SK-N-SH (cell line): ENCODE measurements around the gene ZCCHC14. TPM values are rescaled to one million over a fixed set of nuclear protein-coding genes. Genes with fewer than 3 reads are reported as not detected.

ENCODE experiments used
- CTCF ChIA-PET: fragments of 300-600, 350-600 bp; formaldehyde crosslinking; extraction: SDS; loops from one replicate; lab custom pipeline; 2021; lab: Yijun Ruan, JAX
- POLR2A ChIA-PET: fragments of 350-600 bp; sonication (Branson Sonifier 250); formaldehyde crosslinking; extraction: SDS; loops from one replicate; lab custom pipeline; 2020; ENCODE audit warnings: antibody characterized with exemption, inconsistent platforms; lab: Yijun Ruan, JAX
- DNase-seq: peaks from one replicate; pipeline ENCODE4 v3.0.0; 2012
- H2AFZ ChIP-seq: fragments of 200-600 bp; sonication (generic); 2 replicates; pipeline ENCODE4 v1.8.1; 2016; ENCODE audit warnings: antibody characterized with exemption, mild to moderate bottlenecking, low read depth
- H3F3A ChIP-seq: fragments of 200-600 bp; sonication (generic); replicated peaks from 2 replicates; pipeline ENCODE3; 2016; ENCODE audit warnings: antibody characterized with exemption, mild to moderate bottlenecking; ENCODE audit not compliant: insufficient read depth
- H3K27ac ChIP-seq, 2 experiments: fragments of 200-500 bp in 1 of 2; fragments of 200-600 bp in 1 of 2; sonication (Bioruptor generic) in 1 of 2; sonication (generic), shearing (Covaris generic) in 1 of 2; 2 replicates each; pipeline versions ENCODE4 v1.5.1 to v1.6.1; 2014 to 2016; ENCODE audit warnings: low read depth in 2 of 2, inconsistent platforms in 1 of 2, low read length in 1 of 2, mild to moderate bottlenecking in 1 of 2, mixed read lengths in 1 of 2
- H3K27me3 ChIP-seq: fragments of 200-600 bp; sonication (generic), shearing (Covaris generic); 2 replicates; pipeline ENCODE4 v1.6.1; 2016; ENCODE audit warnings: mixed run types; ENCODE audit not compliant: insufficient read depth
- H3K36me3 ChIP-seq, 2 experiments: fragments of 200-500 bp in 1 of 2; fragments of 200-600 bp in 1 of 2; sonication (Bioruptor generic) in 1 of 2; sonication (generic) in 1 of 2; replicated peaks in 1 of 2; 2 replicates each; pipeline versions ENCODE3 to v1.5.1; 2014 to 2016; ENCODE audit warnings: low read length in 1 of 2, mild to moderate bottlenecking in 1 of 2; ENCODE audit not compliant: insufficient read depth in 2 of 2, control insufficient read depth in 1 of 2
- H3K4me1 ChIP-seq, 2 experiments: fragments of 200-500 bp in 1 of 2; fragments of 200-600 bp in 1 of 2; sonication (Bioruptor generic) in 1 of 2; sonication (generic), shearing (Covaris generic) in 1 of 2; 2 replicates each; pipeline versions ENCODE4 v1.5.1 to v1.6.1; 2014 to 2016; ENCODE audit warnings: low read depth in 1 of 2, low read length in 1 of 2, mixed run types in 1 of 2; ENCODE audit not compliant: insufficient read depth in 2 of 2, control insufficient read depth in 1 of 2
- H3K4me2 ChIP-seq: fragments of 200-600 bp; sonication (generic), shearing (Covaris generic); 2 replicates; pipeline ENCODE4 v1.6.1; 2017; ENCODE audit warnings: mixed run types
- H3K4me3 ChIP-seq, 2 experiments: fragments of 200-500 bp in 1 of 2; fragments of 200-600 bp in 1 of 2; sonication (Bioruptor generic) in 1 of 2; sonication (generic), shearing (Covaris generic) in 1 of 2; 2 replicates each; pipeline versions ENCODE4 v1.5.1 to v1.8.1; 2014 to 2016; ENCODE audit warnings: low read depth in 2 of 2, inconsistent platforms in 1 of 2, low read length in 1 of 2, mild to moderate bottlenecking in 1 of 2, mixed read lengths in 1 of 2, moderate library complexity in 1 of 2
- H3K79me2 ChIP-seq: fragments of 200-600 bp; sonication (generic); 2 replicates; pipeline ENCODE4 v1.8.1; 2017; ENCODE audit warnings: mild to moderate bottlenecking; ENCODE audit not compliant: insufficient read depth
- H3K9ac ChIP-seq: fragments of 200-600 bp; sonication (generic); 2 replicates; pipeline ENCODE4 v1.6.1; 2017; ENCODE audit warnings: mixed run types
- H3K9me2 ChIP-seq: fragments of 200-600 bp; sonication (generic); 2 replicates; pipeline ENCODE4 v1.6.1; 2017; ENCODE audit warnings: mixed run types
- H3K9me3 ChIP-seq: fragments of 200-600 bp; sonication (generic); 2 replicates; pipeline ENCODE4 v1.6.1; 2017; ENCODE audit warnings: mixed run types, mild to moderate bottlenecking, moderate library complexity
- H4K20me1 ChIP-seq: fragments of 200-600 bp; sonication (generic); 2 replicates; pipeline ENCODE4 v1.6.1; 2017; ENCODE audit warnings: mild to moderate bottlenecking, mixed run types; ENCODE audit not compliant: insufficient read depth
- CHD2 ChIP-seq: fragments of 150-350 bp; IDR thresholded peaks from 2 replicates; pipeline ENCODE4 v1.6.1; 2018; ENCODE audit warnings: low read length; ENCODE audit not compliant: partially characterized antibody
- CTCF ChIP-seq: fragments of 200-600 bp; sonication (generic); IDR thresholded peaks from 2 replicates; pipeline ENCODE4 v1.6.1; 2017; ENCODE audit warnings: antibody characterized with exemption, mild to moderate bottlenecking, moderate library complexity
- EP300 ChIP-seq, 2 experiments: IDR thresholded peaks; 2 replicates each; pipeline versions ENCODE4 v1.4.0 to v1.6.1; 2012; ENCODE audit warnings: borderline replicate concordance in 1 of 2, low read depth in 1 of 2, low read length in 1 of 2
- FOXJ3 ChIP-seq: sonication (generic); formaldehyde crosslinking; IDR thresholded peaks from 2 replicates; pipeline ENCODE4 v1.5.1; 2020; ENCODE audit warnings: mild to moderate bottlenecking, missing genetic modification reagents
- GATA2 ChIP-seq: sonication (generic); formaldehyde crosslinking; IDR thresholded peaks from 2 replicates; pipeline ENCODE4 v1.5.0; 2020; ENCODE audit warnings: mild to moderate bottlenecking, missing genetic modification reagents
- MXI1 ChIP-seq: IDR thresholded peaks from 2 replicates; pipeline ENCODE4 v1.6.1; 2012; ENCODE audit warnings: mild to moderate bottlenecking, low read depth, low read length, improper control_type of control experiment
- NFIC ChIP-seq: IDR thresholded peaks from 2 replicates; pipeline ENCODE4 v1.4.0; 2012; ENCODE audit warnings: borderline replicate concordance
- PBX3 ChIP-seq: IDR thresholded peaks from 2 replicates; pipeline ENCODE4; 2012
- RAD21 ChIP-seq: IDR thresholded peaks from 2 replicates; pipeline ENCODE4 v1.6.1; 2012; ENCODE audit warnings: mild to moderate bottlenecking, low read length
- RCOR1 ChIP-seq: fragments of 150-350 bp; IDR thresholded peaks from 2 replicates; pipeline ENCODE4 v1.6.1; 2017; ENCODE audit warnings: antibody characterized with exemption, low read length
- TAF1 ChIP-seq: IDR thresholded peaks from 2 replicates; pipeline ENCODE4 v1.6.1; 2012; ENCODE audit warnings: low read depth, mild to moderate bottlenecking, low read length, moderate library complexity, borderline replicate concordance
- TEAD4 ChIP-seq: IDR thresholded peaks from 2 replicates; pipeline ENCODE4 v1.4.0; 2012; ENCODE audit warnings: mild to moderate bottlenecking, borderline replicate concordance; ENCODE audit not compliant: insufficient read depth
- USF1 ChIP-seq: IDR thresholded peaks from 2 replicates; pipeline ENCODE4 v1.4.0; 2012; ENCODE audit warnings: low read depth, borderline replicate concordance
- YY1 ChIP-seq: IDR thresholded peaks from 2 replicates; pipeline ENCODE4 v1.4.0; 2012; ENCODE audit warnings: low read depth, mild to moderate bottlenecking
- ZBTB33 ChIP-seq: IDR thresholded peaks from 2 replicates; pipeline ENCODE4 v1.4.0; 2012; ENCODE audit warnings: low read depth, borderline replicate concordance
- WGBS: methylation state at CpG from one replicate; pipeline ENCODE4 v1.1.6; 2017; ENCODE audit warnings: low lambda C conversion rate; 5-methylcytosine and 5-hydroxymethylcytosine counted together
- polyA plus RNA-seq, 3 experiments: library from polyadenylated mRNA; depleted of rRNA; stranded (reverse); fragments of >200 nt; gene quantifications; 2 replicates each; pipeline ENCODE4 v1.2.3, GENCODE V29; 2012

Gene ZCCHC14
- polyA plus RNA-seq, 1 of the 3 experiments (the other 2 are of a cell fraction): 5.7 TPM

GRCh38 chr16:87474566-87474996 lies 18.2 kb downstream of the ZCCHC14 start:
- 80% methylated on average over 7 of the region's 7 CpGs for WGBS
- Histone ChIP-seq H3K27ac (peak overlapping the region in 1 of 2 experiments; percentile 82; a peak in 2 of 4 replicates), H3K4me3 (no peak overlapping the region), H4K20me1 (peaks cover 91% of the 10 kb centered on the region), H3K4me1 (peaks cover 4 to 77% of the 10 kb centered on the region in 2 experiments; a peak in 3 of 4 replicates), H3K9me3 (no peaks in the 10 kb centered on the region), H3K9ac (no peak overlapping the region), H3K36me3 (peaks cover 0 to 2% of the 10 kb centered on the region in 2 experiments), H3K9me2 (no peaks in the 10 kb centered on the region), H3K79me2 (peaks cover 98% of the 10 kb centered on the region), H2AFZ (no peak overlapping the region), H3K27me3 (no peaks in the 10 kb centered on the region), H3F3A (peaks cover 9% of the 10 kb centered on the region), H3K4me2 (no peak overlapping the region; the same call in 1 of the 2 replicates)
- CTCF ChIA-PET: no interaction called here
- TF ChIP-seq YY1 (no peak), NFIC (no peak), FOXJ3 (0 out of 2 replicates have a peak, but pooled peaks have one; percentile 48), PBX3 (no peak), USF1 (no peak), TEAD4 (no peak), RAD21 (no peak), EP300 (IDR thresholded peaks at IDR 0.05; ENCODE audit: borderline replicate concordance in 1 of 2, low read depth in 1 of 2, low read length in 1 of 2) (no peak), GATA2 (peak; percentile 89), CTCF (no peak), CHD2 (peak; percentile 13), MXI1 (peak; percentile 58; the same call in 1 of the 2 replicates), TAF1 (no peak), RCOR1 (no peak), ZBTB33 (no peak)
- POLR2A ChIA-PET: interaction anchor here (0.7 kb wide), 1 partner anchor 17 kb away, joined by 3 read pairs; no protein-coding TSS in a partner anchor
- peak; percentile 68 for DNase-seq
